Mesenchymal stem cell (in vitro differentiated cells and primary cell): ENCODE measurements around the gene IL20RA.

Source experiments
- DNase-seq: peaks from one replicate; pipeline ENCODE4 v3.0.0-alpha.2; 2013
- H2AFZ ChIP-seq: one replicate; pipeline ENCODE4 v1.6.1; 2013; ENCODE audit warnings: low read depth, mild to moderate bottlenecking, control low read depth, inconsistent platforms, low read length, moderate library complexity
- H2AK5ac ChIP-seq: 2 replicates; pipeline ENCODE4 v1.6.1; 2013; ENCODE audit warnings: low read length, moderate library complexity, mild to moderate bottlenecking, inconsistent platforms; ENCODE audit not compliant: severe bottlenecking
- H2BK120ac ChIP-seq: one replicate; pipeline ENCODE4 v1.6.1; 2013; ENCODE audit warnings: low read depth, mild to moderate bottlenecking, inconsistent platforms, low read length, moderate library complexity
- H2BK12ac ChIP-seq, 2 experiments: one replicate each; pipeline ENCODE4 v1.6.1; 2013; ENCODE audit warnings: inconsistent platforms in 2 of 2, low read length in 2 of 2, mild to moderate bottlenecking in 2 of 2, moderate library complexity in 2 of 2, control low read depth in 1 of 2
- H2BK15ac ChIP-seq: one replicate; pipeline ENCODE4 v1.6.1; 2013; ENCODE audit warnings: mild to moderate bottlenecking, low read depth, inconsistent platforms; ENCODE audit not compliant: poor library complexity, severe bottlenecking
- H2BK5ac ChIP-seq: 2 replicates; pipeline ENCODE4 v1.6.1; 2013; ENCODE audit warnings: low read depth, mild to moderate bottlenecking, low read length, control low read depth, inconsistent platforms; ENCODE audit not compliant: poor library complexity, severe bottlenecking
- H3K14ac ChIP-seq, 2 experiments: one replicate each; pipeline ENCODE4 v1.6.1; 2013; ENCODE audit warnings: inconsistent platforms in 2 of 2, low read length in 2 of 2, control low read depth in 1 of 2, mild to moderate bottlenecking in 1 of 2, moderate library complexity in 1 of 2
- H3K18ac ChIP-seq, 2 experiments: one replicate each; pipeline ENCODE4 v1.6.1; 2013; ENCODE audit warnings: inconsistent platforms in 2 of 2, low read length in 2 of 2, control low read depth in 1 of 2, low read depth in 1 of 2, mild to moderate bottlenecking in 1 of 2
- H3K23ac ChIP-seq, 2 experiments: one replicate each; pipeline ENCODE4 v1.6.1; 2013; ENCODE audit warnings: inconsistent platforms in 2 of 2, low read length in 2 of 2, mild to moderate bottlenecking in 2 of 2, moderate library complexity in 2 of 2, control low read depth in 1 of 2
- H3K27ac ChIP-seq: 2 replicates; pipeline ENCODE4 v1.5.1; 2013; ENCODE audit warnings: mild to moderate bottlenecking, moderate library complexity, low read length, control low read depth, inconsistent platforms; ENCODE audit not compliant: poor library complexity, severe bottlenecking
- H3K27me3 ChIP-seq, 2 experiments: 2 replicates each; pipeline versions ENCODE4 v1.6.1 to v1.7.0; 2013; ENCODE audit warnings: low read length in 2 of 2, mild to moderate bottlenecking in 2 of 2, moderate library complexity in 2 of 2, control low read depth in 1 of 2, inconsistent platforms in 1 of 2; ENCODE audit not compliant: control insufficient read depth in 1 of 2, insufficient read depth in 1 of 2
- H3K36me3 ChIP-seq, 2 experiments: 2 replicates each; pipeline versions ENCODE4 v1.6.1 to v1.7.0; 2013; ENCODE audit warnings: low read length in 2 of 2, control low read depth in 1 of 2, inconsistent platforms in 1 of 2, low read depth in 1 of 2, mild to moderate bottlenecking in 1 of 2; ENCODE audit not compliant: insufficient read depth in 2 of 2, control insufficient read depth in 1 of 2
- H3K4ac ChIP-seq, 2 experiments: one replicate each; pipeline ENCODE4 v1.6.1; 2013; ENCODE audit warnings: inconsistent platforms in 2 of 2, low read length in 2 of 2, mild to moderate bottlenecking in 2 of 2, moderate library complexity in 2 of 2, control low read depth in 1 of 2, low read depth in 1 of 2
- H3K4me1 ChIP-seq: 2 replicates; pipeline ENCODE4 v1.6.1; 2013; ENCODE audit warnings: low read depth, low read length, control low read depth; ENCODE audit not compliant: control insufficient read depth, insufficient read depth
- H3K4me2 ChIP-seq: 2 replicates; pipeline ENCODE4 v1.6.1; 2013; ENCODE audit warnings: low read length, mild to moderate bottlenecking, inconsistent platforms; ENCODE audit not compliant: poor library complexity, severe bottlenecking
- H3K4me3 ChIP-seq, 2 experiments: 2 replicates each; pipeline versions ENCODE4 v1.5.1 to v1.7.0; 2013; ENCODE audit warnings: low read length in 2 of 2, mild to moderate bottlenecking in 2 of 2, control low read depth in 1 of 2, low read depth in 1 of 2; ENCODE audit not compliant: insufficient read depth in 1 of 2
- H3K79me1 ChIP-seq: replicated peaks from 2 replicates; pipeline ENCODE4 v1.6.1; 2013; ENCODE audit warnings: mild to moderate bottlenecking, control low read depth, low read length, inconsistent platforms; ENCODE audit not compliant: poor library complexity, severe bottlenecking
- H3K9ac ChIP-seq: 2 replicates; pipeline ENCODE4 v1.7.0; 2013; ENCODE audit warnings: mild to moderate bottlenecking, low read length, moderate library complexity
- H3K9me3 ChIP-seq: 2 replicates; pipeline ENCODE4 v1.7.0; 2013; ENCODE audit warnings: mild to moderate bottlenecking, low read length; ENCODE audit not compliant: control insufficient read depth
- H4K8ac ChIP-seq: one replicate; pipeline ENCODE4 v1.6.1; 2013; ENCODE audit warnings: inconsistent platforms, mild to moderate bottlenecking, low read length, moderate library complexity
- H4K91ac ChIP-seq: one replicate; pipeline ENCODE4 v1.6.1; 2013; ENCODE audit warnings: mild to moderate bottlenecking, low read length, inconsistent platforms
- WGBS: methylation state at CpG from one replicate; pipeline ENCODE4 v1.1.7; 2013; ENCODE audit warnings: mixed read lengths; 5-methylcytosine and 5-hydroxymethylcytosine counted together

Gene IL20RA

DNA sequence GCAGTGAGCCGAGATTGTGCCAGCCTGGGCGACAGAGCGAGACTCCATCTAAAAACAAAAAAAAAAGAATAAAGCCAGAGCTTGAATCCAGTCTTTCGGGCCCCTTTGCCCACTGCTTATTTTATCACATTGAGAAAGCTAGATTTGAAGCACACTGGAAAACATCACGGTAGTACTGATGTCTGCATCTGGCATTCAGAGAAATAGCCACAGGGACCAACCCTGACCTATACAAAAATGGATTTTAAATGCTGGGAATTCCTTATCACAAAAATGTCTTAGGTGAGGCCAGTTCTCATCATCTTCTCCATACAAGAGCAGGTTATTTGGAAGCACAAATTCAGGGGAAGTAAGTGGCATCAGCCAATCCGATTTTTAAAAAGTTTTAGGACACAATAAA lies 73.2 kb downstream of the IL20RA start:
- no peak overlapping the region for H2BK120ac ChIP-seq
- H3K27ac ChIP-seq, result no peak overlapping the region
- no peak overlapping the region for H3K9ac ChIP-seq
- H4K91ac ChIP-seq, result no peak overlapping the region
- H3K79me1 ChIP-seq, result no peaks in the 10 kb centered on the region
- DNase-seq, result no peak
- H2BK12ac ChIP-seq, result no peak overlapping the region
- no peaks in the 10 kb centered on the region for H3K9me3 ChIP-seq
- H3K4me3 ChIP-seq, result no peak overlapping the region
- H2BK15ac ChIP-seq, result no peak overlapping the region
- no peak overlapping the region for H3K4me2 ChIP-seq
- H3K4me1 ChIP-seq, result no peaks in the 10 kb centered on the region
- H2AFZ ChIP-seq, result no peak overlapping the region
- H2AK5ac ChIP-seq, result no peak overlapping the region
- H4K8ac ChIP-seq, result no peak overlapping the region
- H3K4ac ChIP-seq, result no peak overlapping the region
- H3K36me3 ChIP-seq, result no peaks in the 10 kb centered on the region
- no peak overlapping the region for H3K18ac ChIP-seq
- H3K14ac ChIP-seq, result no peak overlapping the region
- H3K27me3 ChIP-seq, result peaks cover 11 to 13% of the 10 kb centered on the region in 2 experiments
- H3K23ac ChIP-seq, result no peak overlapping the region
- 97% methylated on average over 5 of the region's 6 CpGs for WGBS
- H2BK5ac ChIP-seq, result no peak overlapping the region

DNA sequence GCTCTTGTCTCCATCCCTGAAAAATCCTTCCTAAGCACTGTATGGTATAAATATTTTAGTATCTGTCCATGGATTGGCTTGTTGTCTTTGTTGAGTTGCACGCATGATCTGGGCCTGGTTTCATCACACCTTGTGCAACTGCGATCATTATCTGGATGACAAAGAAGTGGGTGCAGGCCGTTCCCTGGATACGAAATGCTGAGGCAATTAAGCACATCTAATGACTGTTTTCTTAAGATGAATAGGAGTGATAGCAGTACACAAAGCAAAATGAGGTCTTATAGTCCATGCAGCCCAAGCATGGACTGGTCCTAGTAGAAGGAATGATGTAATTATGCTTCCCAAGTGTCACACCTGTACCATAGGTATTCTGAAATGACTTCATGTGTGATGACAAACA lies 74.8 kb downstream of the IL20RA start:
- H3K23ac ChIP-seq, result no peak overlapping the region
- H3K18ac ChIP-seq, result no peak overlapping the region
- H3K9me3 ChIP-seq, result no peaks in the 10 kb centered on the region
- H2BK15ac ChIP-seq, result no peak overlapping the region
- no peaks in the 10 kb centered on the region for H3K4me1 ChIP-seq
- no peak overlapping the region for H3K4me2 ChIP-seq
- H2AK5ac ChIP-seq, result no peak overlapping the region
- no peak for DNase-seq
- no peak overlapping the region for H3K27ac ChIP-seq
- H2BK5ac ChIP-seq, result no peak overlapping the region
- 93% methylated on average over 4 of the region's 4 CpGs for WGBS
- no peak overlapping the region for H3K4ac ChIP-seq
- H3K14ac ChIP-seq, result no peak overlapping the region
- no peaks in the 10 kb centered on the region for H3K36me3 ChIP-seq
- peaks cover 11 to 16% of the 10 kb centered on the region in 2 experiments for H3K27me3 ChIP-seq
- no peak overlapping the region for H3K9ac ChIP-seq
- H2BK120ac ChIP-seq, result no peak overlapping the region
- H3K4me3 ChIP-seq, result no peak overlapping the region
- H4K91ac ChIP-seq, result no peak overlapping the region
- H4K8ac ChIP-seq, result no peak overlapping the region
- no peak overlapping the region for H2BK12ac ChIP-seq
- no peak overlapping the region for H2AFZ ChIP-seq
- H3K79me1 ChIP-seq, result no peaks in the 10 kb centered on the region

DNA sequence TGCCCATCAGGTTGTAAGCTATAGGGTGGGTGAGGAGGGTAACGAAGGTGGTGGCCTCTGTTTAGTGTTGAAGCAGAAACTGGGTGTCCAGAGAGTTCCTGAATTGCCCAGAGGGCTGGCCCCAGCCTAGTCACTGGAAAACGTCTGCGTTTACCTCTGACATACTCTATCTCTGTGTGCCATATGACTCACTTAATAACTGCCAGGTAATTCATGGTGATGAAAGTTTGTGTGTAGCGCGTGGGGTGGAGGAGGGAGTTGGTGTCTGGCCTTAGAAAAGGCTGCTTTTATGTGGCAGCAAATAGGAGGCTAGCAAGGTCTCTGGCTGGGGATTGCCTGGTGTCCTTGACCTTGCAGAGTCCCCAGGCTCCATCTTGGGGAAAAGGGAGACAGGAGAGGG lies 75.3 kb downstream of the IL20RA start:
- H3K23ac ChIP-seq, result no peak overlapping the region
- no peak overlapping the region for H2AK5ac ChIP-seq
- no peak overlapping the region for H3K14ac ChIP-seq
- no peak overlapping the region for H2BK12ac ChIP-seq
- no peak overlapping the region for H2BK15ac ChIP-seq
- no peak overlapping the region for H3K4ac ChIP-seq
- H2AFZ ChIP-seq, result no peak overlapping the region
- H3K4me3 ChIP-seq, result no peak overlapping the region
- no peak overlapping the region for H3K27ac ChIP-seq
- no peaks in the 10 kb centered on the region for H3K4me1 ChIP-seq
- H3K27me3 ChIP-seq, result peaks cover 11 to 16% of the 10 kb centered on the region in 2 experiments
- no peak overlapping the region for H3K18ac ChIP-seq
- no peak overlapping the region for H3K9ac ChIP-seq
- 84% methylated on average over 5 of the region's 5 CpGs for WGBS
- no peak overlapping the region for H3K4me2 ChIP-seq
- H3K9me3 ChIP-seq, result no peaks in the 10 kb centered on the region
- DNase-seq, result no peak
- H3K36me3 ChIP-seq, result no peaks in the 10 kb centered on the region
- no peak overlapping the region for H4K91ac ChIP-seq
- H4K8ac ChIP-seq, result no peak overlapping the region
- no peaks in the 10 kb centered on the region for H3K79me1 ChIP-seq
- H2BK5ac ChIP-seq, result no peak overlapping the region
- H2BK120ac ChIP-seq, result no peak overlapping the region

DNA sequence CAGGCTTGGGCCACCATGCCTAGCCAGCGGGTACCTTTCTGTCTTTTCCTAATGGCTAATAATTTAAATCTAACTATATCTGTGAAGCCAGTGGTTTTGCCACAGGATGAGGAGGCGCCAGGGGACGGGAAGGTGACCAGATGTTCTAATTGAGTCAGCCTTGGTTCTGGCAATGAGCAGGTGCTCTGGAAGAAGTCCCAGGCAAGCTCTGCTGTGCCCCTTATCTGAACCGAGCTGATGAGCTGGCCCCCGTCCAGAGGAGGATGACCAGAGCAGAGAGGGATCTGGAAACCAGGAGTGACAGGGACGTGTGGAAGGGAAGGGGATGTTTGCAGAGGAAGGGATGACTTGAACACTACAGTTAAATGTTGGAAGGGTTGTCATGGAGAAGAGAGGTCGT lies 75.9 kb downstream of the IL20RA start:
- Histone ChIP-seq H2BK5ac (no peak overlapping the region), H3K14ac (no peak overlapping the region), H3K23ac (no peak overlapping the region), H2AK5ac (no peak overlapping the region), H3K9me3 (no peaks in the 10 kb centered on the region), H2BK120ac (no peak overlapping the region), H4K91ac (no peak overlapping the region), H3K4me1 (no peaks in the 10 kb centered on the region), H3K4ac (no peak overlapping the region), H3K79me1 (no peaks in the 10 kb centered on the region), H3K36me3 (no peaks in the 10 kb centered on the region), H3K18ac (no peak overlapping the region), H2BK15ac (no peak overlapping the region), H2BK12ac (no peak overlapping the region), H3K9ac (no peak overlapping the region), H3K27me3 (peaks cover 11 to 16% of the 10 kb centered on the region in 2 experiments), H4K8ac (no peak overlapping the region), H2AFZ (no peak overlapping the region), H3K4me3 (no peak overlapping the region), H3K27ac (no peak overlapping the region), H3K4me2 (no peak overlapping the region)
- DNase-seq, result no peak
- 81% methylated on average over 5 of the region's 7 CpGs for WGBS
